PFSK-1 (cell line): ENCODE results near the gene LPAR6.

ENCODE experiments used
- FOXP2 ChIP-seq: optimal IDR thresholded peaks from 2 replicates; pipeline ENCODE3; 2011; ENCODE audit warnings: borderline replicate concordance, control low read depth, inconsistent platforms; ENCODE audit not compliant: insufficient read depth; ENCODE audit errors: extremely low read length, extremely low read depth
- POLR2AphosphoS5 ChIP-seq: IDR thresholded peaks from 2 replicates; pipeline ENCODE4 v1.6.1; 2012; ENCODE audit warnings: low read depth, mild to moderate bottlenecking, control low read depth, low read length, moderate library complexity
- SIN3A ChIP-seq: IDR thresholded peaks from 2 replicates; pipeline ENCODE4 v1.6.1; 2012; ENCODE audit warnings: mild to moderate bottlenecking, low read length, moderate library complexity, borderline replicate concordance; ENCODE audit not compliant: insufficient read depth
- TAF1 ChIP-seq: IDR thresholded peaks from 2 replicates; pipeline ENCODE4 v1.6.1; 2012; ENCODE audit warnings: low read length, control low read depth, borderline replicate concordance; ENCODE audit not compliant: insufficient read depth
- TF ChIP-seq, protein P1 (sequence below), 2 experiments: IDR thresholded peaks; 2 replicates each; pipeline versions ENCODE4 v1.6.1 to v1.8.0; 2011 to 2012; ENCODE audit warnings: low read depth in 2 of 2, low read length in 2 of 2, control low read depth in 1 of 2, inconsistent platforms in 1 of 2, mild to moderate bottlenecking in 1 of 2, moderate library complexity in 1 of 2; ENCODE audit not compliant: insufficient read depth in 1 of 2

The LPAR6 gene

DNA sequence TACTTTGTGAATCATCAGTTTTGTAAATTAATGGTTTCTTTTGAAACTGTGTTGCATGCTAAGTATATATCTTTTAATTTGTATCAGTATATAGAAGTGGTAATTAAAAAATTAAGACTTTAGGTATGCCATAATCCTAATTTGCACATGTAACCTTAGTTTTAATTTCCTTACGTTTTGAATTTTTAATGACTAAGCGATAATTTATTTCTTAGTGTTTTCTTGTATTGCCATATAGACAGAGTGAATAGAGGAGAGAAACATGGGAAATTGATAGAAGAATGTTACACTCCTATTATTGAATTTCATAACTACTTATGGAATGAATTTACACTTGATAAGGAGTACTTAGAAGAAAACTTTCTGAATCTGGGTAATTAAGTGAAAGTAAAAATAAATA, 29.5 kb downstream of the LPAR6 start:
- TF ChIP-seq TAF1, result no peak

DNA sequence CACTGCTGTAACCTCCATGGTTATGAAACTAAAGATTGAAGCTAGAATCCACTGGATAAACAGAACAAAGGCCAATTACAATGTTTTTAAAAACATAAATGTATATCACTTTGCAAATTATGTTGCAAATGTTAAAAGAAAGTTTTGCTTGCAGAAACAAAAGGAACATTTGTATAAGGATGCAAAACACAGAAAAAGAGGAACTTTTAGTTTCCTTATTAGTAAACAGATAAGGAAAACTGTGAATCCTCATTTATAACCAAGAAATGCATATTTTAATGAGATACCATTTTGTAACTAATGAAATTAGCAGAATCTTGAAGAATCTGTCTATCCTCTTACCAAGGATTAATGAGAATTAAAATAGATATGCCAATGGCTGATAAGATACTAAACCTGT, 32.3 kb downstream of the LPAR6 start:
- TF ChIP-seq POLR2AphosphoS5, result no peak
- TF ChIP-seq, protein P1, sequence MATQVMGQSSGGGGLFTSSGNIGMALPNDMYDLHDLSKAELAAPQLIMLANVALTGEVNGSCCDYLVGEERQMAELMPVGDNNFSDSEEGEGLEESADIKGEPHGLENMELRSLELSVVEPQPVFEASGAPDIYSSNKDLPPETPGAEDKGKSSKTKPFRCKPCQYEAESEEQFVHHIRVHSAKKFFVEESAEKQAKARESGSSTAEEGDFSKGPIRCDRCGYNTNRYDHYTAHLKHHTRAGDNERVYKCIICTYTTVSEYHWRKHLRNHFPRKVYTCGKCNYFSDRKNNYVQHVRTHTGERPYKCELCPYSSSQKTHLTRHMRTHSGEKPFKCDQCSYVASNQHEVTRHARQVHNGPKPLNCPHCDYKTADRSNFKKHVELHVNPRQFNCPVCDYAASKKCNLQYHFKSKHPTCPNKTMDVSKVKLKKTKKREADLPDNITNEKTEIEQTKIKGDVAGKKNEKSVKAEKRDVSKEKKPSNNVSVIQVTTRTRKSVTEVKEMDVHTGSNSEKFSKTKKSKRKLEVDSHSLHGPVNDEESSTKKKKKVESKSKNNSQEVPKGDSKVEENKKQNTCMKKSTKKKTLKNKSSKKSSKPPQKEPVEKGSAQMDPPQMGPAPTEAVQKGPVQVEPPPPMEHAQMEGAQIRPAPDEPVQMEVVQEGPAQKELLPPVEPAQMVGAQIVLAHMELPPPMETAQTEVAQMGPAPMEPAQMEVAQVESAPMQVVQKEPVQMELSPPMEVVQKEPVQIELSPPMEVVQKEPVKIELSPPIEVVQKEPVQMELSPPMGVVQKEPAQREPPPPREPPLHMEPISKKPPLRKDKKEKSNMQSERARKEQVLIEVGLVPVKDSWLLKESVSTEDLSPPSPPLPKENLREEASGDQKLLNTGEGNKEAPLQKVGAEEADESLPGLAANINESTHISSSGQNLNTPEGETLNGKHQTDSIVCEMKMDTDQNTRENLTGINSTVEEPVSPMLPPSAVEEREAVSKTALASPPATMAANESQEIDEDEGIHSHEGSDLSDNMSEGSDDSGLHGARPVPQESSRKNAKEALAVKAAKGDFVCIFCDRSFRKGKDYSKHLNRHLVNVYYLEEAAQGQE (IDR thresholded peaks at IDR 0.05; ENCODE audit: insufficient read depth in 1 of 2, low read depth in 2 of 2, low read length in 2 of 2), result no peak
- TF ChIP-seq FOXP2, result no peak
- TF ChIP-seq TAF1, result no peak
- TF ChIP-seq SIN3A, result no peak

DNA sequence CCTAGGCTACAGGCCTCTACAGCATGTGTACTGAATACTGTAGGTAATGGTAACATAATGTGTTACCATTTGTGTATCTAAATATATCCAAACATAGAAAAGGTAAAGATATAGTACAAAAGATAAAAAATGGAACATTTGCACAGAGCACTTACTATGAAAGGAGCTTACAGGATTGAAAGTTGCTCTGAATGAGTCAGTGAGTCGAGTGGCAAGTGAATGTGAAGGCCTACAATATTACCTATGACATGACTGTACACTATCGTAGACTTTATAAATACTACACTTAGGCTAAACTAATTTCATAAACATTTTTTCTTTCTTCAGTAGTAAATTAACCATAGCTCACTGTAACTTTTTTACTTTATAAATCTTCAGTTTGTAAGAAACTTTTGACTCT, 35.1 kb downstream of the LPAR6 start:
- TF ChIP-seq TAF1, result no peak
- TF ChIP-seq, protein P1 (IDR thresholded peaks at IDR 0.05; ENCODE audit: insufficient read depth in 1 of 2, low read depth in 2 of 2, low read length in 2 of 2), result no peak
- no peak for TF ChIP-seq SIN3A
- TF ChIP-seq POLR2AphosphoS5, result no peak
- no peak for TF ChIP-seq FOXP2

DNA sequence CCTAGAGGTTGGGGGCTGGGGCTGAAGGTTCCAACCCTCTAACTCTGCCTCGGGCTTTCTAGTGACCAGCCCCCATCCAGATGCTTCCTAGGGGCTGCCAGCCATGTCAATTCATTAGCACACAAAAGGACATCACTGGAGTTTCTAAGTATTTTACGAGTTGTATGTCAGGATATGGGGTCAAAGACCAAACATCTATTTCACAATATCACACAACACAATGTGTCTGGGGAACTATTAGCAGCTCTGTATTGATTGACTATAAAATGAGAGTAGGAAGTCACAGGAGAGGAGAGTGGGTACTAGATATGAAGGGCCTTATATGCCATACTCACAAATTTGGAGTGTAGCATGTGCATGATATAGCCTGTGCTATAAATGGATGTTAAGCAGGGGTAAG, 42.1 kb downstream of the LPAR6 start:
- TF ChIP-seq POLR2AphosphoS5 (no peak), FOXP2 (no peak), TAF1 (no peak), SIN3A (no peak)
- TF ChIP-seq, protein P1 (IDR thresholded peaks at IDR 0.05; ENCODE audit: insufficient read depth in 1 of 2, low read depth in 2 of 2, low read length in 2 of 2), result no peak

DNA sequence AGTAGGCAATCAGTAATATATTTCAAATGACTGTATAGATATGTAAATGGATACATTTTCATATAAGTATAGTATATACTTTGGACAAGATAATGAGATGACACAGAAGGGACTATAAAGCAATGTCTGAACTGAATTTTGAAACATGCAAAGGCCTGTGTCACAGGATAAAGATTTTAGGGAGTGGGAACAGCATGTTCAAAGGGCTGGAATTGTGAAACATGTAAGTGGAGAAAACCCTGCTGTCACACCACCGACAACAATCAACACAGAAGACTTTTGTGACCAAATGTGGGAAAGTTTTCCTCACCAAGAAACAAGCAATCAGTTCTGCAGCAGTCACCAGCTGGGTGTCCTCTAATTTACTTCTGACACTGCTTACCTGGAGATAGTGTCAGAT, 42.9 kb downstream of the LPAR6 start:
- TF ChIP-seq TAF1, result no peak
- TF ChIP-seq POLR2AphosphoS5, result no peak
- no peak for TF ChIP-seq SIN3A
- TF ChIP-seq, protein P1 (IDR thresholded peaks at IDR 0.05; ENCODE audit: insufficient read depth in 1 of 2, low read depth in 2 of 2, low read length in 2 of 2), result no peak
- no peak for TF ChIP-seq FOXP2
